GM21619 (cell line): Measurements from ENCODE around the gene TTC28.

Experiments
- ATAC-seq: cut with Tn5 transposase; IDR thresholded peaks from one replicate; pipeline ENCODE4 v1.9.1; 2021; ENCODE audit not compliant: unreplicated experiment

Gene TTC28

GRCh38 chr22:27998511-27999410, 680.9 kb downstream of the TTC28 start:
- ATAC-seq = no peak

GRCh38 chr22:27997538-27997937, 682.1 kb downstream of the TTC28 start:
- ATAC-seq = no peak

GRCh38 chr22:27996981-27997380, 682.7 kb downstream of the TTC28 start:
- ATAC-seq = no peak

GRCh38 chr22:27996529-27996925, 683.1 kb downstream of the TTC28 start:
- ATAC-seq = no peak

- no peak for ATAC-seq
These were observed 683.7 kb downstream of the TTC28 start for GRCh38 chr22:27995801-27996528.

- no peak for ATAC-seq
These were observed 684.9 kb downstream of the TTC28 start for GRCh38 chr22:27994481-27995331.

- no peak for ATAC-seq
These were observed 685.8 kb downstream of the TTC28 start for GRCh38 chr22:27993774-27994350.

GRCh38 chr22:27993201-27993635, 686.4 kb downstream of the TTC28 start:
- ATAC-seq = no peak

GRCh38 chr22:27992294-27993165, 687.1 kb downstream of the TTC28 start:
- ATAC-seq = no peak

- no peak for ATAC-seq
These were observed 687.9 kb downstream of the TTC28 start for GRCh38 chr22:27991586-27992293.

GRCh38 chr22:27990879-27991278, 688.8 kb downstream of the TTC28 start:
- no peak for ATAC-seq

- no peak for ATAC-seq
These were observed 689.2 kb downstream of the TTC28 start for GRCh38 chr22:27990451-27990840.

- ATAC-seq = no peak
These were observed 689.7 kb downstream of the TTC28 start for GRCh38 chr22:27989758-27990450.

GRCh38 chr22:27988704-27989103, 690.9 kb downstream of the TTC28 start:
- ATAC-seq = no peak

GRCh38 chr22:27987557-27987956, 692.1 kb downstream of the TTC28 start:
- no peak for ATAC-seq

- ATAC-seq = no peak
These were observed 692.7 kb downstream of the TTC28 start for GRCh38 chr22:27986937-27987336.

GRCh38 chr22:27986459-27986858, 693.2 kb downstream of the TTC28 start:
- no peak for ATAC-seq
